Neuronal stem cell (in vitro differentiated cells): ENCODE results near the gene POU2F3.
A peak's percentile ranks its signal among the peaks of the same experiment; 100 is the strongest.

Source experiments
- DNase-seq: peaks from one replicate; pipeline ENCODE4 v3.0.0-alpha.2; 2013; ENCODE audit warnings: low spot score
- H2AFZ ChIP-seq: one replicate; pipeline ENCODE4 v1.6.1; 2013; ENCODE audit warnings: mild to moderate bottlenecking, low read length, inconsistent platforms
- H2AK5ac ChIP-seq: 2 replicates; pipeline ENCODE4 v1.6.1; 2013; ENCODE audit warnings: low read depth, mild to moderate bottlenecking, inconsistent platforms, low read length, moderate library complexity, mixed read lengths
- H2BK120ac ChIP-seq: 2 replicates; pipeline ENCODE4 v1.6.1; 2013; ENCODE audit warnings: low read depth, mild to moderate bottlenecking, inconsistent platforms, low read length, moderate library complexity, mixed read lengths
- H2BK12ac ChIP-seq: one replicate; pipeline ENCODE4 v1.6.1; 2013; ENCODE audit warnings: low read length, inconsistent platforms
- H2BK15ac ChIP-seq: 2 replicates; pipeline ENCODE4 v1.6.1; 2013; ENCODE audit warnings: mild to moderate bottlenecking, low read length, inconsistent platforms, mixed read lengths
- H2BK5ac ChIP-seq: one replicate; pipeline ENCODE4 v1.6.1; 2013; ENCODE audit warnings: inconsistent platforms, mild to moderate bottlenecking, low read length, moderate library complexity
- H3K14ac ChIP-seq: one replicate; pipeline ENCODE4 v1.6.1; 2013; ENCODE audit warnings: low read length, inconsistent platforms
- H3K18ac ChIP-seq: 2 replicates; pipeline ENCODE4 v1.6.1; 2013; ENCODE audit warnings: low read length, inconsistent platforms
- H3K23ac ChIP-seq: 2 replicates; pipeline ENCODE4 v1.6.1; 2013; ENCODE audit warnings: low read depth, mild to moderate bottlenecking, mixed read lengths, low read length, inconsistent platforms; ENCODE audit not compliant: poor library complexity
- H3K27ac ChIP-seq: replicated peaks from 3 replicates; pipeline ENCODE4 v1.5.1; 2013; ENCODE audit warnings: low read length, inconsistent platforms
- H3K27me3 ChIP-seq, 3 experiments: 2 replicates each; pipeline ENCODE4 v1.6.1; 2013; ENCODE audit warnings: low read length in 3 of 3, mild to moderate bottlenecking in 2 of 3, inconsistent platforms in 1 of 3, low read depth in 1 of 3, mixed read lengths in 1 of 3, moderate library complexity in 1 of 3; ENCODE audit not compliant: control insufficient read depth in 3 of 3, insufficient read depth in 3 of 3
- H3K36me3 ChIP-seq, 2 donors: replicated peaks in 1 of 2; 2 replicates each; pipeline ENCODE4 v1.6.1; 2013; ENCODE audit warnings: low read length in 2 of 2; ENCODE audit not compliant: control insufficient read depth in 2 of 2, insufficient read depth in 2 of 2
- H3K4ac ChIP-seq: 2 replicates; pipeline ENCODE4 v1.6.1; 2013; ENCODE audit warnings: inconsistent platforms, mild to moderate bottlenecking, low read length, moderate library complexity
- H3K4me1 ChIP-seq, 2 donors: 1 replicate in 1 of 2; 2 replicates in 1 of 2; pipeline ENCODE4 v1.6.1; 2013; ENCODE audit warnings: low read length in 2 of 2, low read depth in 1 of 2; ENCODE audit not compliant: control insufficient read depth in 2 of 2, insufficient read depth in 1 of 2
- H3K4me2 ChIP-seq: one replicate; pipeline ENCODE4 v1.6.1; 2013; ENCODE audit warnings: mild to moderate bottlenecking, low read length, inconsistent platforms; ENCODE audit not compliant: insufficient read depth, poor library complexity, severe bottlenecking
- H3K4me3 ChIP-seq, 2 donors: 2 replicates each; pipeline ENCODE4 v1.5.1; 2013; ENCODE audit warnings: low read length in 2 of 2, mild to moderate bottlenecking in 2 of 2, inconsistent platforms in 1 of 2, moderate library complexity in 1 of 2
- H3K79me1 ChIP-seq: one replicate; pipeline ENCODE4 v1.6.1; 2013; ENCODE audit warnings: low read depth, mild to moderate bottlenecking, inconsistent platforms, low read length, moderate library complexity
- H3K9ac ChIP-seq: one replicate; pipeline ENCODE4 v1.6.1; 2013; ENCODE audit warnings: mild to moderate bottlenecking, low read depth, low read length, inconsistent platforms; ENCODE audit not compliant: poor library complexity
- H3K9me3 ChIP-seq, 2 donors: replicated peaks in 1 of 2; 2 replicates each; pipeline versions ENCODE3 to v1.6.1; 2013; ENCODE audit warnings: low read length in 2 of 2, mild to moderate bottlenecking in 2 of 2, inconsistent platforms in 1 of 2, low read depth in 1 of 2, mixed read lengths in 1 of 2, moderate library complexity in 1 of 2; ENCODE audit not compliant: control insufficient read depth in 2 of 2, insufficient read depth in 1 of 2
- H4K8ac ChIP-seq: one replicate; pipeline ENCODE4 v1.6.1; 2013; ENCODE audit warnings: low read depth, mild to moderate bottlenecking, inconsistent platforms, low read length, moderate library complexity
- H4K91ac ChIP-seq: one replicate; pipeline ENCODE4 v1.6.1; 2013; ENCODE audit warnings: low read length, low read depth, mild to moderate bottlenecking, inconsistent platforms; ENCODE audit not compliant: poor library complexity
- WGBS, 2 donors: extraction: QIAGEN DNeasy Blood & Tissue Kit; methylation state at CpG; one replicate each; pipeline ENCODE4 v1.1.7; 2013; ENCODE audit warnings: missing lambda C conversion rate in 2 of 2, mixed read lengths in 1 of 2; ENCODE audit not compliant: insufficient read length in 2 of 2, insufficient replicate concordance in 1 of 2; ENCODE audit errors: extremely low coverage in 2 of 2; 5-methylcytosine and 5-hydroxymethylcytosine counted together

The POU2F3 gene

GRCh38 chr11:120338107-120338933, 98.4 kb downstream of the POU2F3 start:
- no peak overlapping the region for H2BK12ac ChIP-seq
- H2AFZ ChIP-seq, result no peak overlapping the region
- H3K79me1 ChIP-seq, result no peaks in the 10 kb centered on the region
- no peak overlapping the region for H2BK15ac ChIP-seq
- H3K27me3 ChIP-seq, result no peaks in the 10 kb centered on the region
- H2BK5ac ChIP-seq, result no peak overlapping the region
- no peak overlapping the region for H3K18ac ChIP-seq
- no peak overlapping the region for H3K4ac ChIP-seq
- no peak overlapping the region for H3K23ac ChIP-seq
- no peaks in the 10 kb centered on the region for H3K36me3 ChIP-seq
- H2AK5ac ChIP-seq, result no peak overlapping the region
- peaks cover 0 to 13% of the 10 kb centered on the region in 2 donors for H3K9me3 ChIP-seq
- H4K91ac ChIP-seq, result no peak overlapping the region
- H3K4me2 ChIP-seq, result peak overlapping the region; percentile 85
- no peak overlapping the region for H4K8ac ChIP-seq
- no CpG with 5 or more reads among the region's 7 CpGs for WGBS, 2 donors
- peaks cover 8 to 13% of the 10 kb centered on the region in 2 donors for H3K4me1 ChIP-seq
- no peak overlapping the region for H3K27ac ChIP-seq
- no peak overlapping the region for H2BK120ac ChIP-seq
- H3K14ac ChIP-seq, result no peak overlapping the region
- H3K4me3 ChIP-seq, result peak overlapping the region in 1 of 2 donors; percentile 91
- H3K9ac ChIP-seq, result no peak overlapping the region
- no peak for DNase-seq

- peaks cover 8 to 13% of the 10 kb centered on the region in 2 donors for H3K4me1 ChIP-seq
- no peaks in the 10 kb centered on the region for H3K36me3 ChIP-seq
- H3K9me3 ChIP-seq, result peaks cover 0 to 15% of the 10 kb centered on the region in 2 donors
- H4K8ac ChIP-seq, result no peak overlapping the region
- H2BK12ac ChIP-seq, result no peak overlapping the region
- H2BK5ac ChIP-seq, result no peak overlapping the region
- no peak for DNase-seq
- H3K4me2 ChIP-seq, result peak overlapping the region; percentile 32
- no peak overlapping the region for H2AFZ ChIP-seq
- H3K27me3 ChIP-seq, result no peaks in the 10 kb centered on the region
- no peak overlapping the region for H3K4ac ChIP-seq
- no peak overlapping the region for H3K27ac ChIP-seq
- no peak overlapping the region for H3K14ac ChIP-seq
- H2AK5ac ChIP-seq, result no peak overlapping the region
- H4K91ac ChIP-seq, result no peak overlapping the region
- no CpG with 5 or more reads among the region's 6 CpGs for WGBS, 2 donors
- no peaks in the 10 kb centered on the region for H3K79me1 ChIP-seq
- H3K9ac ChIP-seq, result no peak overlapping the region
- no peak overlapping the region for H3K23ac ChIP-seq
- H2BK15ac ChIP-seq, result no peak overlapping the region
- H3K18ac ChIP-seq, result no peak overlapping the region
- no peak overlapping the region for H2BK120ac ChIP-seq
- H3K4me3 ChIP-seq, result peak overlapping the region in 1 of 2 donors; percentile 91
Observed at GRCh38 chr11:120339394-120339890, 99.5 kb downstream of the POU2F3 start.

GRCh38 chr11:120340529-120340928, 100.6 kb downstream of the POU2F3 start:
- Histone ChIP-seq H3K79me1 (no peaks in the 10 kb centered on the region), H2BK15ac (no peak overlapping the region), H3K27ac (no peak overlapping the region), H4K91ac (no peak overlapping the region), H3K9me3 (peaks cover 0 to 15% of the 10 kb centered on the region in 2 donors), H3K4ac (no peak overlapping the region), H2AFZ (no peak overlapping the region), H3K36me3 (no peaks in the 10 kb centered on the region), H3K23ac (no peak overlapping the region), H3K14ac (no peak overlapping the region), H4K8ac (no peak overlapping the region), H3K4me2 (no peak overlapping the region), H2AK5ac (no peak overlapping the region), H2BK5ac (no peak overlapping the region), H3K27me3 (no peaks in the 10 kb centered on the region), H3K18ac (no peak overlapping the region), H3K4me1 (peaks cover 5 to 13% of the 10 kb centered on the region in 2 donors), H2BK12ac (no peak overlapping the region), H3K9ac (no peak overlapping the region), H3K4me3 (no peak overlapping the region), H2BK120ac (no peak overlapping the region)
- no CpG with 5 or more reads among the region's 2 CpGs for WGBS, 2 donors
- no peak for DNase-seq

- H2AFZ ChIP-seq, result no peak overlapping the region
- peaks cover 5 to 16% of the 10 kb centered on the region in 2 donors for H3K4me1 ChIP-seq
- no peak overlapping the region for H3K14ac ChIP-seq
- no peak overlapping the region for H3K4me3 ChIP-seq
- no peaks in the 10 kb centered on the region for H3K27me3 ChIP-seq
- no peak overlapping the region for H3K9ac ChIP-seq
- no peak overlapping the region for H4K91ac ChIP-seq
- no peak overlapping the region for H2BK15ac ChIP-seq
- H3K79me1 ChIP-seq, result no peaks in the 10 kb centered on the region
- no peak overlapping the region for H2BK12ac ChIP-seq
- no peak overlapping the region for H3K4ac ChIP-seq
- H3K27ac ChIP-seq, result no peak overlapping the region
- no peak overlapping the region for H3K23ac ChIP-seq
- H3K4me2 ChIP-seq, result no peak overlapping the region
- H2BK5ac ChIP-seq, result no peak overlapping the region
- H4K8ac ChIP-seq, result no peak overlapping the region
- no peak overlapping the region for H2AK5ac ChIP-seq
- H3K18ac ChIP-seq, result no peak overlapping the region
- H2BK120ac ChIP-seq, result no peak overlapping the region
- no CpG with 5 or more reads among the region's 3 CpGs for WGBS, 2 donors
- peaks cover 0 to 15% of the 10 kb centered on the region in 2 donors for H3K9me3 ChIP-seq
- no peaks in the 10 kb centered on the region for H3K36me3 ChIP-seq
- DNase-seq, result no peak
Observed at GRCh38 chr11:120342226-120342625, 102.3 kb downstream of the POU2F3 start.
